Activated naive CD4-positive, alpha-beta T cell treated with anti-CD3 and anti-CD28 coated beads for 36 hours (primary cell): ENCODE measurements around the gene SLC1A3. TPM values are rescaled to one million over a fixed set of nuclear protein-coding genes. Genes with fewer than 3 reads are reported as not detected.

ENCODE experiments used
- CTCF ChIA-PET: fragments of 350-600 bp; sonication (Branson Sonifier 250); formaldehyde crosslinking; loops from one replicate; lab custom pipeline; 2021; ENCODE audit warnings: antibody characterized with exemption; lab: Charles Lee
- DNase-seq: peaks from one replicate; pipeline ENCODE4 v3.0.0-alpha.2; 2020
- H3K27ac Mint-ChIP-seq: one replicate; pipeline ENCODE4 v1.8.0; 2021; ENCODE audit warnings: mild to moderate bottlenecking, mixed read lengths
- H3K27me3 Mint-ChIP-seq: one replicate; pipeline ENCODE4 v1.8.0; 2021; ENCODE audit warnings: low read depth, mixed read lengths
- H3K36me3 Mint-ChIP-seq: one replicate; pipeline ENCODE4 v1.8.0; 2021; ENCODE audit warnings: low read depth, mixed read lengths
- H3K4me1 Mint-ChIP-seq: one replicate; pipeline ENCODE4 v1.8.0; 2021; ENCODE audit warnings: low read depth, mixed read lengths
- H3K4me3 Mint-ChIP-seq: one replicate; pipeline ENCODE4 v1.8.0; 2021; ENCODE audit warnings: mild to moderate bottlenecking, moderate library complexity, mixed read lengths
- H3K9me3 Mint-ChIP-seq: one replicate; pipeline ENCODE4 v1.8.0; 2021; ENCODE audit warnings: mixed read lengths
- intact Hi-C: fragments of 100-400 bp; cut with micrococcal nuclease; formaldehyde crosslinking; loops from one replicate; pipeline ENCODE4 v1.15.1; 2023
- total RNA-seq, 2 experiments: library from RNA; stranded (reverse); gene quantifications; one replicate each; pipeline ENCODE4 v1.2.3, GENCODE V29; 2021

The SLC1A3 gene
- total RNA-seq, 2 experiments from 2014 or later = 0.86 to 0.99 TPM

- Mint-ChIP-seq H3K27me3 (peaks cover 11% of the 10 kb centered on the region), H3K4me3 (no peak overlapping the region), H3K36me3 (no peaks in the 10 kb centered on the region), H3K9me3 (no peaks in the 10 kb centered on the region), H3K27ac (no peak overlapping the region), H3K4me1 (no peaks in the 10 kb centered on the region)
- no peak for DNase-seq
- intact Hi-C loops = no loop called here
- CTCF ChIA-PET = no interaction called here
Measured at GRCh38 chr5:36651761-36652685, 45.6 kb downstream of the SLC1A3 start.

- no peaks in the 10 kb centered on the region for H3K4me1 Mint-ChIP-seq
- no peak overlapping the region for H3K4me3 Mint-ChIP-seq
- no peaks in the 10 kb centered on the region for H3K9me3 Mint-ChIP-seq
- CTCF ChIA-PET = interaction anchor here (0.9 kb wide), 1 partner anchor 327 kb away, joined by 3 read pairs; no protein-coding TSS in a partner anchor
- peaks cover 15% of the 10 kb centered on the region for H3K27me3 Mint-ChIP-seq
- H3K27ac Mint-ChIP-seq = no peak overlapping the region
- DNase-seq = no peak
- intact Hi-C loops = no loop called here
- H3K36me3 Mint-ChIP-seq = no peaks in the 10 kb centered on the region
Measured at GRCh38 chr5:36653044-36653705, 46.8 kb downstream of the SLC1A3 start.

GRCh38 chr5:36654564-36654963, 48.2 kb downstream of the SLC1A3 start:
- CTCF ChIA-PET = no interaction called here
- H3K27me3 Mint-ChIP-seq = peaks cover 20% of the 10 kb centered on the region

GRCh38 chr5:36655161-36655560, 48.8 kb downstream of the SLC1A3 start:
- CTCF ChIA-PET = no interaction called here
- no peak for DNase-seq
- Mint-ChIP-seq H3K4me3 (no peak overlapping the region), H3K27me3 (peaks cover 23% of the 10 kb centered on the region), H3K27ac (no peak overlapping the region), H3K9me3 (no peaks in the 10 kb centered on the region), H3K4me1 (no peaks in the 10 kb centered on the region), H3K36me3 (no peaks in the 10 kb centered on the region)
- intact Hi-C loops = no loop called here

More at GRCh38 chr5:36654564-36654963, 48.2 kb downstream of the SLC1A3 start:
- Mint-ChIP-seq H3K36me3 (no peaks in the 10 kb centered on the region), H3K4me3 (no peak overlapping the region), H3K27ac (no peak overlapping the region), H3K9me3 (no peaks in the 10 kb centered on the region), H3K4me1 (no peaks in the 10 kb centered on the region)
- intact Hi-C loops = no loop called here
- no peak for DNase-seq

- no peaks in the 10 kb centered on the region for H3K4me1 Mint-ChIP-seq
- intact Hi-C loops = no loop called here
- H3K9me3 Mint-ChIP-seq = no peaks in the 10 kb centered on the region
- CTCF ChIA-PET = no interaction called here
- H3K27me3 Mint-ChIP-seq = peaks cover 23% of the 10 kb centered on the region
- no peak overlapping the region for H3K4me3 Mint-ChIP-seq
- no peaks in the 10 kb centered on the region for H3K36me3 Mint-ChIP-seq
- DNase-seq = no peak
- no peak overlapping the region for H3K27ac Mint-ChIP-seq
Measured at GRCh38 chr5:36656556-36656955, 50.1 kb downstream of the SLC1A3 start.

- intact Hi-C loops = no loop called here
- no peaks in the 10 kb centered on the region for H3K9me3 Mint-ChIP-seq
- no peaks in the 10 kb centered on the region for H3K36me3 Mint-ChIP-seq
- no peak overlapping the region for H3K27ac Mint-ChIP-seq
- no peaks in the 10 kb centered on the region for H3K4me1 Mint-ChIP-seq
- CTCF ChIA-PET = no interaction called here
- peaks cover 23% of the 10 kb centered on the region for H3K27me3 Mint-ChIP-seq
- no peak overlapping the region for H3K4me3 Mint-ChIP-seq
- no peak for DNase-seq
Measured at GRCh38 chr5:36657563-36657995, 51.2 kb downstream of the SLC1A3 start.

- peaks cover 23% of the 10 kb centered on the region for H3K27me3 Mint-ChIP-seq
- no peak for DNase-seq
- no peaks in the 10 kb centered on the region for H3K4me1 Mint-ChIP-seq
- intact Hi-C loops = no loop called here
- CTCF ChIA-PET = no interaction called here
- H3K27ac Mint-ChIP-seq = no peak overlapping the region
- no peak overlapping the region for H3K4me3 Mint-ChIP-seq
- H3K36me3 Mint-ChIP-seq = no peaks in the 10 kb centered on the region
- H3K9me3 Mint-ChIP-seq = no peaks in the 10 kb centered on the region
Measured at GRCh38 chr5:36658038-36658756, 51.8 kb downstream of the SLC1A3 start.

- Mint-ChIP-seq H3K27me3 (peaks cover 18% of the 10 kb centered on the region), H3K27ac (no peak overlapping the region), H3K4me3 (no peak overlapping the region), H3K9me3 (no peaks in the 10 kb centered on the region), H3K4me1 (no peaks in the 10 kb centered on the region), H3K36me3 (no peaks in the 10 kb centered on the region)
- intact Hi-C loops = no loop called here
- DNase-seq = no peak
- CTCF ChIA-PET = no interaction called here
Measured at GRCh38 chr5:36659411-36659810, 53.0 kb downstream of the SLC1A3 start.

GRCh38 chr5:36660397-36661049, 54.1 kb downstream of the SLC1A3 start:
- H3K4me1 Mint-ChIP-seq = no peaks in the 10 kb centered on the region
- CTCF ChIA-PET = no interaction called here
- H3K36me3 Mint-ChIP-seq = no peaks in the 10 kb centered on the region
- H3K27me3 Mint-ChIP-seq = peaks cover 16% of the 10 kb centered on the region
- intact Hi-C loops = no loop called here
- no peaks in the 10 kb centered on the region for H3K9me3 Mint-ChIP-seq
- H3K27ac Mint-ChIP-seq = no peak overlapping the region
- DNase-seq = no peak
- H3K4me3 Mint-ChIP-seq = no peak overlapping the region

- no peaks in the 10 kb centered on the region for H3K36me3 Mint-ChIP-seq
- CTCF ChIA-PET = interaction anchor here (0.6 kb wide), 1 partner anchor 31 kb away, joined by 3 read pairs; no protein-coding TSS in a partner anchor
- H3K27me3 Mint-ChIP-seq = peaks cover 16% of the 10 kb centered on the region
- H3K4me3 Mint-ChIP-seq = no peak overlapping the region
- H3K4me1 Mint-ChIP-seq = no peaks in the 10 kb centered on the region
- H3K27ac Mint-ChIP-seq = no peak overlapping the region
- H3K9me3 Mint-ChIP-seq = no peaks in the 10 kb centered on the region
- no peak for DNase-seq
- intact Hi-C loops = no loop called here
Measured at GRCh38 chr5:36661456-36662220, 55.2 kb downstream of the SLC1A3 start.

GRCh38 chr5:36662291-36662851, 56.0 kb downstream of the SLC1A3 start:
- CTCF ChIA-PET = interaction anchor here (0.6 kb wide), 1 partner anchor 31 kb away, joined by 3 read pairs; no protein-coding TSS in a partner anchor
- no peak for DNase-seq
- Mint-ChIP-seq H3K4me1 (no peaks in the 10 kb centered on the region), H3K27ac (no peak overlapping the region), H3K9me3 (no peaks in the 10 kb centered on the region), H3K27me3 (peaks cover 16% of the 10 kb centered on the region), H3K36me3 (no peaks in the 10 kb centered on the region), H3K4me3 (no peak overlapping the region)
- intact Hi-C loops = no loop called here
